Dedifferentiated amniotic fluid mesenchymal stem cell (primary cell): ENCODE results near the gene ZNF629.
A peak's percentile ranks its signal among the peaks of the same experiment; 100 is the strongest.

Experiments used
- DNase-seq: peaks from one replicate; pipeline ENCODE4 v3.0.0-alpha.2; 2016; ENCODE audit errors: extremely low spot score

The ZNF629 gene

GRCh38 chr16:30786115-30786935 is 680 bp downstream of the ZNF629 start:
- DNase-seq, result peak; percentile 70

- DNase-seq, result peak; percentile 6
Observed at GRCh38 chr16:30785126-30786106, 1.6 kb downstream of the ZNF629 start.

GRCh38 chr16:30784215-30784614 is 2.8 kb downstream of the ZNF629 start:
- DNase-seq, result peak; percentile 3

- DNase-seq, result peak; percentile 1
Observed at GRCh38 chr16:30783280-30784109, 3.5 kb downstream of the ZNF629 start.

- DNase-seq, result no peak
Observed at GRCh38 chr16:30782486-30783279, 4.3 kb downstream of the ZNF629 start.

- no peak for DNase-seq
Observed at GRCh38 chr16:30780549-30780948, 6.5 kb downstream of the ZNF629 start.

- DNase-seq, result no peak
Observed at GRCh38 chr16:30780021-30780420, 7.0 kb downstream of the ZNF629 start.

GRCh38 chr16:30779596-30779995 is 7.4 kb downstream of the ZNF629 start:
- no peak for DNase-seq

- DNase-seq, result no peak
Observed at GRCh38 chr16:30778549-30779244, 8.3 kb downstream of the ZNF629 start.

- DNase-seq, result no peak
Observed at GRCh38 chr16:30777591-30778297, 9.3 kb downstream of the ZNF629 start.

- DNase-seq, result peak; percentile 61
Observed at GRCh38 chr16:30775392-30776188, 11.4 kb downstream of the ZNF629 start.

GRCh38 chr16:30775131-30775391 is 11.9 kb downstream of the ZNF629 start:
- no peak for DNase-seq

GRCh38 chr16:30774367-30775130 is 12.5 kb downstream of the ZNF629 start:
- no peak for DNase-seq

GRCh38 chr16:30773826-30774225 is 13.2 kb downstream of the ZNF629 start:
- no peak for DNase-seq

- DNase-seq, result no peak
Observed at GRCh38 chr16:30771726-30772125, 15.3 kb downstream of the ZNF629 start.

- no peak for DNase-seq
Observed at GRCh38 chr16:30769379-30770089, 17.5 kb downstream of the ZNF629 start.

- no peak for DNase-seq
Observed at GRCh38 chr16:30768583-30769181, 18.3 kb downstream of the ZNF629 start.
